Aorta (tissue), 5 donors: ENCODE measurements around the gene CIT. TPM values are rescaled to one million over a fixed set of nuclear protein-coding genes. Genes with fewer than 3 reads are reported as not detected.
"Not testable (repeated sequence)": the region's sequence is repeated elsewhere in the genome, so short reads cannot be mapped to it uniquely, and the experiment has no call there.

Experiments
- ATAC-seq: fragments of 200-7000 bp; cut with Tn5 transposase; one replicate; pipeline ENCODE4 v1.9.1; 2022; ENCODE audit warnings: moderate library complexity; ENCODE audit not compliant: low FRiP score
- DNase-seq, 2 donors: peaks; one replicate each; pipeline ENCODE4 v3.0.0-alpha.2; 2020
- H3K27ac ChIP-seq, 2 donors: one replicate each; pipeline ENCODE4 v1.5.1; 2013; ENCODE audit warnings: low read length in 2 of 2, mild to moderate bottlenecking in 2 of 2, moderate library complexity in 2 of 2, control low read depth in 1 of 2, inconsistent platforms in 1 of 2, low read depth in 1 of 2
- H3K27me3 ChIP-seq, 2 donors: one replicate each; pipeline ENCODE4 v1.6.1; 2013; ENCODE audit warnings: control low read depth in 1 of 2, low read length in 1 of 2, mild to moderate bottlenecking in 1 of 2, moderate library complexity in 1 of 2; ENCODE audit not compliant: insufficient read depth in 2 of 2, control insufficient read depth in 1 of 2
- H3K36me3 ChIP-seq, 2 donors: one replicate each; pipeline ENCODE4 v1.6.1; 2013; ENCODE audit warnings: control low read depth in 1 of 2, low read length in 1 of 2, mild to moderate bottlenecking in 1 of 2; ENCODE audit not compliant: insufficient read depth in 2 of 2, control insufficient read depth in 1 of 2
- H3K4me1 ChIP-seq, 2 donors: one replicate each; pipeline ENCODE4 v1.6.1; 2013; ENCODE audit warnings: low read length in 2 of 2, control low read depth in 1 of 2, mild to moderate bottlenecking in 1 of 2, moderate library complexity in 1 of 2; ENCODE audit not compliant: insufficient read depth in 2 of 2, control insufficient read depth in 1 of 2
- H3K4me3 ChIP-seq, 2 donors: one replicate each; pipeline ENCODE4 v1.5.1; 2013; ENCODE audit warnings: low read length in 2 of 2, control low read depth in 1 of 2, mild to moderate bottlenecking in 1 of 2
- H3K9me3 ChIP-seq: one replicate; pipeline ENCODE4 v1.6.1; 2013; ENCODE audit warnings: mild to moderate bottlenecking, low read length; ENCODE audit not compliant: control insufficient read depth
- WGBS, 2 donors: extraction: QIAGEN DNeasy Blood & Tissue Kit; methylation state at CpG; one replicate each; pipeline ENCODE4 v1.1.7; 2013; 5-methylcytosine and 5-hydroxymethylcytosine counted together
- intact Hi-C, 2 donors: fragments of 100-400 bp; cut with DNase I; formaldehyde crosslinking; loops; one replicate each; pipeline versions ENCODE4 v1.14.2 to v1.15.0; 2022
- polyA plus RNA-seq, 2 donors: library from polyadenylated mRNA; stranded (reverse); fragments of 200-250 nt; gene quantifications; one replicate each; pipeline ENCODE4 v1.2.3, GENCODE V29; 2013
- total RNA-seq, 2 donors: library from RNA; stranded (reverse); fragmentation: NEBNext Ultra II Directional; extraction: Animal tissue kit (Norgen Biotek cat#: 25700); gene quantifications; one replicate each; pipeline ENCODE4 v1.2.1, GENCODE V29; 2021
- donor health status: healthy with polysubstance abuse.
- donor health status: Bipolar disorder and iron deficiency.
- donor health status: DM: no; HTN: no; CAD: no.
- donor health status: DM: no; HTN: no; CAD: no.
- donor health status: DM: yes; HTN: yes; CAD: no.

The CIT gene
- total and polyA plus RNA-seq, 4 donors: 0.13 to 7.1 (median 1.5) TPM

DNA sequence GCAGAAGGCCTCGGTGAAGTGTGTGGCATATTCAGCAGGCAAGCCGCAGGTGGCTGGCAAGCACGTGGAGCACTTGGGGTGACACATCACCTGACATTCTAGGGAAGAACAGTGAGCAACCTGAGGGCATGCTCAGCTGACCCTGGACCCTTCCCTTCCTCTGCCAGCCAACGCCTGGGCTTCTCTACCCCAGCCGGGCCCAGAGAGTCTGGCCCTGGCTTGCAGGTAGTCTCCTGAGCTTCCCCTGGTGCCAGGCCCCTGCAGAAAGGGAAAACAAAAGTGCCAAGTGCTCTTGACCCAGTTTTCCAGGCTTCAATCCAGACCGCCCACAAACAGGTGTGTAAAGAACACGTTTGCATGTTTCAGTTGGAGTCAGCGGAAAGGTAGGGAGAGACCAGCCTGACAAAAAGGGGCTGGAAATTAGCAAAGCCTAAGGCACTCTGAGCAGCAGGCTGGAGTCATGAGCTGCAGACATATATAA is 163.5 kb downstream of the CIT start:
- no peak overlapping the region for H3K4me3 ChIP-seq
- DNase-seq: no peak
- H3K4me1 ChIP-seq: no peaks in the 10 kb centered on the region
- no peaks in the 10 kb centered on the region for H3K27me3 ChIP-seq
- no peaks in the 10 kb centered on the region for H3K9me3 ChIP-seq
- ATAC-seq: no peak
- 97% methylated on average over 8 of the region's 8 CpGs for WGBS, 2 donors
- no peak overlapping the region for H3K27ac ChIP-seq
- intact Hi-C loops: no loop called here
- H3K36me3 ChIP-seq: no peaks in the 10 kb centered on the region

DNA sequence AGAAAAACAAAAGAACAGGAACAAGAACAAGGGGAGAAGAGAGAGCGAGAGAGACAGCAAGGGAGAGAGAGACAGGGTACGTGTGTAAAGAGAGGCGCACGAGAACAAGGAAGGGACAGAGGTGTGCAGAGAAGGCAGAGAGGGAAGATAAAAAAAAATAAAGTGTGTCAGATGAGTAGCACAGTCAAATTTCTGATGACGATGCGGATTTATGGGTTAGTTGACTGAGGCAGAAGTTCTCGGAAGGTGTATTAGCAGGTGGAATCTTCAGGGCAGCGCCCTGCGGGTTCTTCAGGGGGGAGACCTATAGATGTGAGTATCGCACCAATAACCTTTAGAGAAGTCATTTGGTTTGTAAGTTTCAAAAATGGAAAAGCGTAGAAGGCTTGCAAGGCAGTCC is 164.4 kb downstream of the CIT start:
- H3K27me3 ChIP-seq: no peaks in the 10 kb centered on the region
- H3K36me3 ChIP-seq: no peaks in the 10 kb centered on the region
- ATAC-seq (no peak), DNase-seq (no peak)
- intact Hi-C loops: no loop called here
- no peak overlapping the region for H3K4me3 ChIP-seq
- no peaks in the 10 kb centered on the region for H3K4me1 ChIP-seq
- H3K9me3 ChIP-seq: no peaks in the 10 kb centered on the region
- no peak overlapping the region for H3K27ac ChIP-seq
- WGBS, 2 donors: 98% methylated on average over 11 of the region's 11 CpGs

DNA sequence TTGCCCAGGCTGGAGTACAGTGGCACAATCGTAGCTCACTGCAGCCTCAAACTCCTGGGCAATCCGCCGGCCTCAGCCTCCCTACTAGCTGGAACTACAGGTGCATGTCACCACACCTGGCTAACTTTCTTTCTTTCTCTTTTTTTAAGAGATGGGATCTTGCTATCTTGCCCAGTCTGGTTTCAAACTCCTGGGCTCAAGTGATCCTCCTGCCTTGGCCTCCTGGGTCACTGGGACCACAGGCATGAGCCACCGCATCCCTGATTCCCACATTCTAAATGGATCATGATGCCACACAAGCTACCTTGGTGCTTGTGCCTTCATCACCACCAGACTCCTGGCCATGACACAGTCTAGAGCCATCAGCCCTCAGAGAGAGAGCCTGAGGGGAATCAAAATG is 165.4 kb downstream of the CIT start:
- WGBS, 2 donors: 97 to 98% methylated on average over 4 of the region's 4 CpGs
- intact Hi-C loops: no loop called here
- H3K4me1 ChIP-seq: no peaks in the 10 kb centered on the region
- H3K36me3 ChIP-seq: no peaks in the 10 kb centered on the region
- DNase-seq (no peak), ATAC-seq (no peak)
- H3K27me3 ChIP-seq: no peaks in the 10 kb centered on the region
- no peak overlapping the region for H3K4me3 ChIP-seq
- H3K27ac ChIP-seq: no peak overlapping the region
- no peaks in the 10 kb centered on the region for H3K9me3 ChIP-seq

DNA sequence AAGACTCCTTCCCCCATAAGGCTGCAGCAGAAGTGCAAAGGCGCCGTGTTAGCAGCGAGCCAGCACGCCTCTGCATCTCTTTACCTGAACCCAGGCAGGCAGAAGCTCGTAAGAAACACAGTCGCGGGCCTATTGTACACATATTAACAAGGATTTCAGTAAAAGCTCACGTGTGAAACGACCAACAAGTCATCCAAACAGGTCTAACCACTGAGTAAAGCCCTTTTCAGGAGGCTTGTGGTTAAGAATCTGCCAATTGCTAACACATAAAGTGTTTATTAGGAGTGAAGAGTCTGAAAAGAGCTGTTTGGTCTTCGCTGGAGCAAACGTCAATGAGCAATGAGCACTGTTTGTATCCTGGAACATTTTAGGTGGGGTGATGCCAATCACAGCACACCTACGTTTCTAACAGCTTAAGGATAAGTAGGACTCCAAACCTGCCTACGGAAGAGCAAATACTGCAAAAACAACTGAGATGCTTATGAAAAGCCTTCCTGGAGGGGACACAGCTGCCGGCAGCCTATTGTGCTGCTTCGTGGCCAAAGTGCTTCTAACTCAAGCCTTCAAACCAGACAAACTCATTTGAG is 166.1 kb downstream of the CIT start:
- intact Hi-C loops: no loop called here
- WGBS, 2 donors: 90 to 95% methylated on average over 15 of the region's 15 CpGs
- H3K4me1 ChIP-seq: no peaks in the 10 kb centered on the region
- ATAC-seq: no peak
- no peak overlapping the region for H3K4me3 ChIP-seq
- H3K9me3 ChIP-seq: no peaks in the 10 kb centered on the region
- DNase-seq: no peak
- H3K27ac ChIP-seq: no peak overlapping the region
- H3K27me3 ChIP-seq: no peaks in the 10 kb centered on the region
- no peaks in the 10 kb centered on the region for H3K36me3 ChIP-seq

DNA sequence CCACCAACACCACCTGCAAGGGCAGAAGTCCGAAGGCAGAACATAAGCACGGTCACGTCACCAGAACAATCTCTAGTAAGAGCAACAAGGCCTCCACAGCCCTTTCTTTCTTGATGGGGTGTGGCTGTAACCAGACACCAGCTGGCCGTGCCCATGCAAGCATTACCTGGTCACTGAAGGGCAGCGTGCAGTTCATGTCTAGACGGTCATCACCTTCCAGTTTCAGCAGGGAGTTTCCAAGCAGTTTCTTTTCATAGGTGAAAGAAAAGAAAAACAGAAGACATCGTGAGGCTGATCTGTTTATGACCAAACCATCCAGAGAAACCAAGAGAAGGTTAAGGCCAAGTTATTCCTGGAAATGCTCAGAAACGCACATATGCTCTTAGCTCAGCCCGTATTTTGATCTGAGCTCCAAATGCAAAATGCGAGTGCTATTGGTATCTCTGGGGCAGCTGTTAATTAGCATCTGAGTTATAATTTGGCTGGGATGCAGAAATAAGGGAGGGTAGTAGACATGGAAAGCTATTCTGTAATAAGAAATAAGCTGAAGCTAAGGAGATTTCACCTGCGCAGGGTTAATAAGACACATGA is 166.7 kb downstream of the CIT start:
- Histone ChIP-seq H3K36me3 (no peaks in the 10 kb centered on the region), H3K4me3 (no peak overlapping the region), H3K9me3 (no peaks in the 10 kb centered on the region), H3K27ac (no peak overlapping the region), H3K4me1 (no peaks in the 10 kb centered on the region), H3K27me3 (no peaks in the 10 kb centered on the region)
- WGBS, 2 donors: 88 to 94% methylated on average over 11 of the region's 11 CpGs
- intact Hi-C loops: no loop called here
- DNase-seq (no peak), ATAC-seq (no peak)

DNA sequence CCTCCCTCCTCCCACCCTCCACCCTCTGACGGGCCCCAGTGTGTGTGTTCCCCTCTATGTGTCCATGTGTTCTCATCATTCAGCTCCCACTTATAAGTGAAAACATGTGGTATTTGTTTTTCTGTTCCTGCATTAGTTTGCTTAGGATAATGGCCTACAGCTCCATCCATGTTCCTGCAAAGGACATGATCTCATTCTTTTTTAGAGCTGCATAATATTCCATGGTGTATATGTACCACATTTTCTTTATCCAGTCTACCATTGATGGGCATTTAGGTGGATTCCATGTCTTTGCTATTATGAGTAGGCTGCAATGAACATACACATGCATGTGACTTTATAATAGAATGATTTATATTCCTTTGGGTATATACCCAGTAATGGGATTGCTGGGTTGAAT is 170.7 kb downstream of the CIT start:
- H3K27ac ChIP-seq, H3K36me3 ChIP-seq, H3K4me1 ChIP-seq, DNase-seq, intact Hi-C loops, H3K9me3 ChIP-seq, H3K27me3 ChIP-seq, ATAC-seq, H3K4me3 ChIP-seq: not testable (repeated sequence)
- 59 to 85% methylated on average over 1 of the region's 1 CpG for WGBS, 2 donors

DNA sequence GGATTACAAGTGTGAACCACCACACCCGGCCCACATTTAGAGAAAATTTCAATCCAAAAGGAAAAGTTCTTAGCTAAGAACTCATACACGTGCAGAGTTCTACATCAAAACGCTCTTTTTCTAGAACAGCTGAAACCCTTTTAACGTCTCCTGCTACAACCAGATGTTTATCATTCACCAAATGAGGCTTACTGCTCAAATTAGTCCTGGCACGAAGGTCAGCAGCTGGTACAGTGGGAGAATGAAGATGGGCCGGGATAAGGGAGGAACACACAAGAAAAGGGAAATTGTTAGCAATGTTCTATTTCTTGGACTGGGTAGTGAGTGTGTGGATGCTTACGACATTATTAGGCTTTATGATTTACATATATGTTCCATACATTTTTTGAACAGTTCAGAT is 171.9 kb downstream of the CIT start:
- no peak for DNase-seq
- no peaks in the 10 kb centered on the region for H3K9me3 ChIP-seq
- H3K27me3 ChIP-seq: no peaks in the 10 kb centered on the region
- ATAC-seq: no peak
- no peak overlapping the region for H3K4me3 ChIP-seq
- H3K36me3 ChIP-seq: no peaks in the 10 kb centered on the region
- 93 to 94% methylated on average over 7 of the region's 7 CpGs for WGBS, 2 donors
- intact Hi-C loops: no loop called here
- H3K27ac ChIP-seq: no peak overlapping the region
- no peaks in the 10 kb centered on the region for H3K4me1 ChIP-seq

DNA sequence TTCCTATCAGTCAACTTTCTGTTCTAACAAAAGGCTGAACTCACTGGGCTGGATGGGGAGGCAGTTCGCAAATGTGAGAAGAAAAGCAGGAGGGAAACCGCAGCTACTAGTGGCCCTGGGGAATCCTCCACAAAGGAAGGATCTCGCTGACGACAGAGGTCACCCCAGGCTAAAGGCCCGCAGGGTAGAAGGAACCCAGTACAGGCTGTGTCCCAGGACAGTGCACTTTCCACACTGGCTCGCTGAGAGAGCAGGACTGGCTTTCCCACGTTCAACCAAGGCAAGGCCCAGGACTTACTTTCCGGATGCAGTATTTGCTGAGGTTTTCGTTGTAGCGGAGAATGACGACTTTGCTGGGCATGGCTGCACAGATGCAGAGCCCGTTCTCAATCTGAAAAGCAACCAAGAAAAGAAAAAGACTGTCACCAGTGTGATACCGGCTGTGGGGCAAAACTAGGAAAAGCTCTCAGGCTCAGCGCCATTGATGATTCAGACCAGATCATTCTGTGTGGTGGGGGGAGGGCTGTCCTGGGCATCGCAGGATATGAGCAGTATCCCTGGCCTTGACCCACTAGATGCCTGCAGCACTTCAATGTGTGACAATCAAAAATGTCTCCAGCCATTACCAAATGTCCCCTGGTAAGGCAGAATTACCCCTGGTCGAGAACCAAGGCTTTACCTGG is 172.9 kb downstream of the CIT start:
- Histone ChIP-seq H3K27me3 (no peaks in the 10 kb centered on the region), H3K27ac (no peak overlapping the region), H3K36me3 (no peaks in the 10 kb centered on the region), H3K4me1 (no peaks in the 10 kb centered on the region), H3K9me3 (no peaks in the 10 kb centered on the region), H3K4me3 (no peak overlapping the region)
- WGBS, 2 donors: 91 to 93% methylated on average over 16 of the region's 16 CpGs
- intact Hi-C loops: no loop called here
- no peak for DNase-seq
- ATAC-seq: no peak

DNA sequence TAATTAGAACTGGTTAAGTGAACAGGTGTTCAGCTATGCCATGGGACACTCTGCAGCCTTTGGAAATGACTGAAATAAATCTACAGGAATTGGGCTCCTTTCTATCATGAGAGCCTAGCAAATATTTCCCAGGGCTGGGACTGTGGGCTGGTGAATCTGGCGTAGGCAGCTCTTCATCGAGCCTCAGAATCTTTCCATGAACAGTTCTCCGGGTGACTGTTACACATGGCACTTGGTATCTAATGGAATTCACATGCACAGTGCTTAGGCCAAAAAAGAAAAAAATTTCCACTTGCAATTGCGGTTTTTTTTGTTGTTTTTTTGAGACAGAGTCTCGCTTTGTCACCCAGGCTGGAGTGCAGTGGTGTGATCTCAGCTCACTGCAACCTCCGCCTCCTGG is 177.0 kb downstream of the CIT start:
- no peaks in the 10 kb centered on the region for H3K36me3 ChIP-seq
- 89 to 91% methylated on average over 6 of the region's 6 CpGs for WGBS, 2 donors
- ATAC-seq (no peak), DNase-seq (no peak)
- H3K27me3 ChIP-seq: no peaks in the 10 kb centered on the region
- H3K4me3 ChIP-seq: no peak overlapping the region
- intact Hi-C loops: no loop called here
- H3K27ac ChIP-seq: no peak overlapping the region
- H3K4me1 ChIP-seq: no peaks in the 10 kb centered on the region
- no peaks in the 10 kb centered on the region for H3K9me3 ChIP-seq
